ENCODE results near the gene CTSO. TPM values are rescaled to one million over a fixed set of nuclear protein-coding genes. Genes with fewer than 3 reads are reported as not detected.

Gene CTSO
- total and polyA plus RNA-seq, 5 donors from 2014 or later, result 9.5 to 34.5 (median 31.3) TPM

DNA sequence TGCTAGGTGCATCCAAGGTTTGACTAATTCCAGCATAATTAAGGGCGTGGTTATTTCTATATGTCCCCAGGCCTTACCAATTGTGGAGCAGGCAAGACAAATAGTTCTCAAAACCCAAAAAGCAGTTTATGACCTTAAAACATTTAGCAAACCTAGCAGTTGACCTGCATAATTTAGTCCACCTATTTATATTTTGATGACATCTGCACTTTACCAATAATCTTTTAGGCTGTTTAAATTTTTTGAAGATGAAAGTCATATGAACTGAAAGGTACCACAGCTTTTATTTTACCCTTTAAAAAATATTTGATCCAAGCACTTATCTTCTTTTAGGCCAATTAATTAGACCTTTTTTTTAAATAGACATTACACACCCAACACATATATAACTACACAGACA is 77.8 kb downstream of the CTSO start:
- no peak overlapping the region for H3K27ac Mint-ChIP-seq
- DNase-seq (no peak), ATAC-seq (ENCODE audit: low read depth in 2 of 2) (no peak)
- peaks cover 0 to 7% (median 0%) of the 10 kb centered on the region in 7 donors for H3K9me3 Mint-ChIP-seq
- Histone ChIP-seq H3K9me3 (ENCODE audit: control insufficient read depth in 2 of 2, low read length in 2 of 2) (no peaks in the 10 kb centered on the region), H3K4me3 (ENCODE audit: low read depth, low read length) (no peak overlapping the region), H3K27me3 (ENCODE audit: control insufficient read depth, insufficient read depth, low read length) (no peaks in the 10 kb centered on the region), H3K27ac (ENCODE audit: insufficient read depth, low read length, poor library complexity, severe bottlenecking) (no peak overlapping the region), H3K4me1 (ENCODE audit: control insufficient read depth, insufficient read depth, low read length, poor library complexity, severe bottlenecking) (no peaks in the 10 kb centered on the region), H3K36me3 (ENCODE audit: control insufficient read depth, insufficient read depth, low read length) (no peaks in the 10 kb centered on the region)
- no peaks in the 10 kb centered on the region for H3K36me3 Mint-ChIP-seq
- H3K27me3 Mint-ChIP-seq, result no peaks in the 10 kb centered on the region
- no peaks in the 10 kb centered on the region for H3K4me1 Mint-ChIP-seq
- no peak overlapping the region for H3K4me3 Mint-ChIP-seq

Other genes with a start within 250 kb of the CTSO start
- gene GUCY1B1, start 194.8 kb downstream of the CTSO start, total RNA-seq, result 2.5 TPM
- gene GUCY1B1, start 194.8 kb downstream of the CTSO start, polyA plus RNA-seq, result under 1 TPM in 2 of 4 donors, not detected in 2; 0.12 to 0.16 TPM
- not detected for gene ASIC5, start 87.6 kb downstream of the CTSO start, total RNA-seq
- gene ASIC5, start 87.6 kb downstream of the CTSO start, polyA plus RNA-seq, result not detected
- gene TDO2, start 50.2 kb downstream of the CTSO start, total RNA-seq, result not detected
- gene TDO2, start 50.2 kb downstream of the CTSO start, polyA plus RNA-seq, result not detected